GM18909 (cell line): ENCODE measurements around the gene UNC5A.
"Not testable (repeated sequence)": the region's sequence is repeated elsewhere in the genome, so short reads cannot be mapped to it uniquely, and the experiment has no call there.

ENCODE experiments used
- ATAC-seq: cut with Tn5 transposase; IDR thresholded peaks from one replicate; pipeline ENCODE4 v1.9.1; 2021; ENCODE audit warnings: mild to moderate bottlenecking; ENCODE audit not compliant: unreplicated experiment, poor library complexity

Gene UNC5A

DNA sequence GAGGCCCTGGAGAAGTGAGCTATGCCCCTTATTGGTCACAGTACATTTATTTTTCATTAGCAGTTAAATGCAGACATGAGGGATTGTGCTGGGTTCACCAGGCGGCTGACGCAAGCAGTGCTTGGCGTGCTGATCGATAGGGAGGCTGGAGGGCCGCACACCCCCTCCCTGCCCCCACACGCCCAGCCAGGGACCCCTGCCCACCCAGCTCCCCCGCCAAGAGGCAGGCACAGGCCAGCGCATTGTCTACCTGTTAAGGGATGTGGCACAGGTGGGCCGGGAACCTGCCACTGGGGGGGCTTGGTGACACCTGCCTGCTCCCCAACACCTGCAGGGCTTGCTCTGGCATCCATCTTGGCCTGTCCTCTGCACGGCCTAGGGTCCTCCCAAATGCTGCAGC, 49.6 kb downstream of the UNC5A start:
- ATAC-seq: no peak

DNA sequence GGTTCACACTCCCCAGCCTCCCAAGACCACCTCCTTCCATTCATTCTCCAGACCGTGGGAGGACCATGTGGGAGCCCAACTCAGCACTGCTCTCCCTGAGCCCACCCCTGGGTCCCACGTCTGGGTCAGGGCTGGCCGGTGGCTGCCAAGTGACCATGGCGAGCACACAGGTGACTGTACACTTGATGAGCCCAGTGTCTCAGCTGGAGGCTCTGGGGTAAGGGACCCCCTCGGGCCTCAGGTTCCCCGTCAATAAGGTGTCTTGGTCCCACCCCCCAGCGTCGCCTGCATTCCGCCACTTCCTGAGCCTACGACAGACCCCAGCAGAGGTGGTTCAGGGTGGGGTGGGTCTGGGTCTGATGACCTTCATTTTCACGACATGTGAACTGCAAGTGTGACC, 50.0 kb downstream of the UNC5A start:
- ATAC-seq: no peak

DNA sequence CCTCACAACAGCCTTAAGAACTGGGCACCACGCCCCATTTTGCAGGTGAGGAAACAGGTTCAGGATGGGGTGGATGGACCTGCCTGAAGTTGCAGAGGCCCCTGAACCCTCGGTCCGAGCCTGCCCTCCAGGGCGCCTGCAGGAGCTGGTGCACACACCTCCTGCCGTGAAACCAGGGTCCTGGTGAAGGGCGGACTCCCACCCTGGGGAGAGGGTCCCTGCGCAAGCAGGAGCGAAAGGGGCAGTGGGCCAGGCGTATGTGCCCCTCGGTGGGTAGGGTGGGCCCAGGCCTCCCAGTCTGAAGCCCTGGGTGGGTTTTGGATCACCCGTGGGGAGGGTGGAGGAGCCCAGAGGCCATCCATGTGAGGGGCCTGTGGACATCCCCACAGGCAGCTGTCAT, 50.9 kb downstream of the UNC5A start:
- ATAC-seq: no peak

DNA sequence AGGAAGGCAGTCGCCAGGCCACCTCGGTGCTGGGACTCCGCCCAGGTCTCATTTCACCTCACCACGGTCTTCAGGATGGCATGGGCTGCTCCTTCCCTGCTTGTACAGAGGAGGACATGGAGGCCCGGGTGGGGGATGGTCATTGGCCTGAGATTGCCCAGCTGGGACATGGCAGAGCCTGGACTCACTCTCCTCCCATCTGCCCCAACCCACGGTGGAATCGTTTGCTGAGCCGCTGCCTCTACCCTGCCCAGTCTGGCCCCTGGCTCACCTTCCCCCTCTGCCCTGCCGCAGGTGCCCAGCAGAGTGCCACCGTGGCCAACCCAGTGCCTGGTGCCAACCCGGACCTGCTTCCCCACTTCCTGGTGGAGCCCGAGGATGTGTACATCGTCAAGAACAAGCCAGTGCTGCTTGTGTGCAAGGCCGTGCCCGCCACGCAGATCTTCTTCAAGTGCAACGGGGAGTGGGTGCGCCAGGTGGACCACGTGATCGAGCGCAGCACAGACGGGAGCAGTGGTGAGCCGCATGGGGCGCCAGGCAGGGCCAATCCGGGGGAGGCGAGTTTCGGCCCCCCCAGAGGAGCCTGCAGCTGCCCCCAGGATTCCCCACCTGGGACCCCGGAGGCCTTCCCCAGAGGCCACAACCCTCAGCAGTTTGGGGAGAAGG, 52.1 kb downstream of the UNC5A start:
- no peak for ATAC-seq

DNA sequence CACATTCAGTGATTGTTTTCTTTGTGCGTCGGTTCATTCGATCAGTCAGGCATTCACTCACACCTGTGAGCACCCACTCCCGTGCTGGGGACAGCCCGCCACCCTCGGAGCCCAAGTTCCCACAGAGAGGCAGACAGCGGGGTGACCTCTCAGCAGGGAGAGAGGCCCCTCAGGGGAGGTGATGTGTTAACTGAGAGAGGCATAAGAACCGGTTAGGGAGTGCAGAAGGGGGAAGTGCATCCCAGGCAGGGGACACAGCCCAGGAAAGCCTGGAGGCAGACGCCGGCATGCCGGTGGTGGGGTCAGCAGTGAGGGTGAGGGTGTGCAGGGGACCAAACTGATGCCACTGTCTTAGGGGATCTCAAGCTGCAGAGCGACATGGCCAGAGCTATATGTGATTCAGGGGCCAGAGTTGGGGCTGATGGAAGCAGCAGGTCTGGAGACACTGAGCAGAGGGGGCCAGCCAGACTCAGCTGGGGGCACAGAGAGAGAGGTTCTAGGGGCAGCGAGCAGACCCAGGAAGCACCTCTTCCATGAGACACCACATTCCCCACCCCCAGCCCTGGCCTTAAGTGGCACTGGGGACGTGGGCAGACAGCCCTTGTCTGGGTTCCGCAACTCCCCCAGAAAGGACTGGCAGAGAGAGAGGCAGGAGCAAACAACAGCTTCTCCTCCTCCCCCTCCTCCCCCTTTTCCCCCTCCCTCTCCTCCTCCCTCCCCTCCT, 52.8 kb downstream of the UNC5A start:
- ATAC-seq: no peak

DNA sequence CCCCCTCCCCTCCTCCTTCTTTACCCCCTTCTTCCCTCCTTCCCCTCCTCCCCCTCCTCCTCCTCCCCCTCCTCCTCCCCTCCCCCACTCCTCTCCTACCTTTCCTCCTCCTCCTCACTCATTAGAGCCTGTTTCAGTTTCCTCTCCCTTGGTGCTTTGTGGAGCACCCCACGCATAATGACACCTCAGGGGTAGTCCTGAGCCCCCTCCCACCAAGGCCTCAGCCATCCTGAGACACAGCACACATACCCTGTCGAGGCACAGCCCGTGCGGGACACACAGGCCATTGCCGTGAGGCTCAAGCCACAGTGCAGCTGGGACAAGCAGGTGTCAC, 53.4 kb downstream of the UNC5A start:
- no peak for ATAC-seq

DNA sequence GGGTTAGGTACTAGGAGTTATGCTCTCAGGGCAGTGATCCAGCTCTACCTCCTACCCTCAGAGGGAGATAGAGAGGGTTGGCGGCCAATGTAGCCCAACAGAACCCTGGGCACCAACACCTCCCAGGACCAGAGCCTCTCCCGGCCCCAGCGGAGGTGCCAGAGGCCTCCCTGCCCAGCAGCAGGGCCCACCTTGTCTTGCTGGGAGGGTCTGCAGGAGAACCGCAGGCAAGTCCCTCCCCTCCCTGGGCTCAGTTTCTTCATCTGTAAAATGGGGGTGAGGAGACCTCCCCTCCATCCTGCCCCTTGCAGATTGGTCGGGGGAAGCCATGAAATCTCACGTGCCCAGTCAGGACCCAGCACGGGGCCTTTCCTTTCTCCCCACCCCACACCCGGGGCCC, 54.4 kb downstream of the UNC5A start:
- ATAC-seq: no peak

DNA sequence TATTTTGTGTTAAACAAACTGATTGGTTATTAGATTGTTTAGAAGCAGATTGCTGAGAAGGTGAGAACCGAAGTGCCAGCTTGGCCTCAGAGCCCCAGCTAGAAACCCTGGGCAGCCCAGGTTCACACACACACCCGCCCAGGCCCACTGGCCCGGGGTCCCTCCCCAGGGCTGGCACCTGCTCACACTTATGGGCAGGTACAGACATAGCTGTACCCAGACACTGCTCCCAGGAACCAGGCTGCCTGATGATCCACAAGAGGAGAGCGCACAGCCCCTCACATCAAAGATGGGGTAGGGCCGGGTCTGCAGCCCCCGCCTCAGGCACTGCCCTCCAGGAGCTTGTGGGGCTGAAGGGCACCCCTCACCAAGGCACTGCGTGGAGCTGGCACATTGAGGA, 55.6 kb downstream of the UNC5A start:
- ATAC-seq: no peak

DNA sequence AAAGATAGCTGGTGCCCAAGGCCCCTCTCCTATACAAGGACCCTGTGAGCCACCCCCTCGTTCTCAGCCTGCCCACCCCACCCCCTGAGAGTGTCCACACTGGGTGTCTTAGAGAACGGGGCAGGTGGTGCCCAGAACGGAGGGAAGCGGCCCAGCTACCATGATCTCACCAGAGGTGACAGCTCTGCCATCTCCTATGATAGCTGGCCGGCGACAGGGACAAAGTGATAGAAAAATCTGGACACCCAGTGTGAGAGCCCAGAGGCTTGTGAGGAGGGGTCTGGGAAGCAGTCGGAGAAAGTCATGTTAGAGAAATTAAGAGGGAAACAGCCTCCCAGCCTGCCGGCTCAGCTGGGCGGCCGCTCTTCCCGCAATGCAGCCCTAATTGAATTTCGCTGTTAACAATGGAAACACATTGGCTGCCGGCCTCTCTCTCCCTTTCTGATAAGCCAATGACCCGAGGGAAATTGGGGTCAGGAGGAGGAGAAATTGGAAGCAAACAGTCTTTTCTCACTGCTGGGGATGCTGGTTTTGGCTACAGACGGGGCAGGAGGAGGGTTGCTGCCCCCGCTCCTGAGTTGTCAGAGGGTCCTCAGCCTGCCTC, 56.5 kb downstream of the UNC5A start:
- ATAC-seq: no peak

DNA sequence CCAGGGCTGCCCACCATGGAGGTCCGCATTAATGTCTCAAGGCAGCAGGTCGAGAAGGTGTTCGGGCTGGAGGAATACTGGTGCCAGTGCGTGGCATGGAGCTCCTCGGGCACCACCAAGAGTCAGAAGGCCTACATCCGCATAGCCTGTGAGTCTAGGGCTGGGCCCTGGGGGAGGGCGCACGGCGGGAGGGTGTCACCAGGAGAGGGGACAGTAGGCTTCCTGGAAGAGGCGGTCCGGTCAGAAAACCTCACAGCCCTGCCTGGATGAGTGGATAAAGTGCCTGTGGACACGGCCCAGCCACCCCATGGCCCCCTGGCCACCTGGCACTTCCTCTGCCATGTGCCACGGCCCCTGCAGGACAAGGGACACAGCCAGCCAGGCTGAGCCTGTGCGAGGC, 57.8 kb downstream of the UNC5A start:
- no peak for ATAC-seq

DNA sequence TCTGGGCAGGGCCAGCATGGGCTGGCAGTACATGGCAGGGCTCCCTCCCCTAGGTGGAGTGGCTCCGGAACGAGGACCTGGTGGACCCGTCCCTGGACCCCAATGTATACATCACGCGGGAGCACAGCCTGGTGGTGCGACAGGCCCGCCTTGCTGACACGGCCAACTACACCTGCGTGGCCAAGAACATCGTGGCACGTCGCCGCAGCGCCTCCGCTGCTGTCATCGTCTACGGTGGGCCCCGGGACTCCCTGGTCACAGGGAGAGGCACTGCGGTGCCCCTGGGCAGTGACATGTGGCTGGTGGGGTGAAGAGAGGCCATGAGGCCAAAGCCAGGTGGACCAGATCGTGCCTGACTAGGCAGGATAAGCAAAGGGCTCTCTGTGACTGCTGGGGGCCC, 58.4 kb downstream of the UNC5A start:
- ATAC-seq: no peak

DNA sequence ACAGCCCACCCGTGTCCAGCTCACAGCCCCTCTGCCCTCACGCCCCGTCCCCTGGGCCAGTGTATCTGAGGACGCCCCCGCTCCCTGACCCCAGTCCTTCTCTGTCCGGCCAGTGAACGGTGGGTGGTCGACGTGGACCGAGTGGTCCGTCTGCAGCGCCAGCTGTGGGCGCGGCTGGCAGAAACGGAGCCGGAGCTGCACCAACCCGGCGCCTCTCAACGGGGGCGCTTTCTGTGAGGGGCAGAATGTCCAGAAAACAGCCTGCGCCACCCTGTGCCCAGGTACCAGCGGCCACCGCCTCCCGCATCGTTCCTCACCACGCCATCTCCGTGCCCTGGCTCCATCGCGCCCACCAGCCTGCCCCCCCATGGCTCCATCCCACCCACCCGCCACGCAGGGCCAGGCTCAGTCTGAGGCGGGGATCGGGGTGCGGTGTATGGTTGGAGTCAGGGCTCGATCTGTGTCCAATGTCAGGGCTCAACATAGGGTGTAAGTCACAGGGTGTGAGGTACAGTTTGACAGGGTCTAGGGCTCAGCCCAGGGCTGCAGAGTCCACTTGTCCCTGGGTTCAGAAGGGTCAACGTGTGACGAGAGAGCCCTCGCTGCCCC, 59.2 kb downstream of the UNC5A start:
- no peak for ATAC-seq

DNA sequence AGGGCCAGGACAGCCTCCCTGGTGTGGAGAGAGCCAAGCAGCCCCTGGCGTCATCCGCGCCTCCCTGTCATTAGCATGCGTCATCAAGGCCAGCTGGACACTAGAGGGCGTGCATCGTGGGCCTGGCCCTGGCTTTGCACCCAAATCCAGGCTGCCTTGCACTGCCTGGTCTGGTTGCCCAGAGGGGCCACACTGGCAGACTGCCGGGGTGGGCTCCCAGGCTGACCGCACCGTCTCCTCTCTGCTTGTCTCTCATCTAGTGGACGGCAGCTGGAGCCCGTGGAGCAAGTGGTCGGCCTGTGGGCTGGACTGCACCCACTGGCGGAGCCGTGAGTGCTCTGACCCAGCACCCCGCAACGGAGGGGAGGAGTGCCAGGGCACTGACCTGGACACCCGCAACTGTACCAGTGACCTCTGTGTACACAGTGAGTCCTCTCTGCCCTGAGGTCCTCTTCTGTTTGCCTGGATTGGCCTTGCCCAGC, 59.8 kb downstream of the UNC5A start:
- ATAC-seq: no peak

DNA sequence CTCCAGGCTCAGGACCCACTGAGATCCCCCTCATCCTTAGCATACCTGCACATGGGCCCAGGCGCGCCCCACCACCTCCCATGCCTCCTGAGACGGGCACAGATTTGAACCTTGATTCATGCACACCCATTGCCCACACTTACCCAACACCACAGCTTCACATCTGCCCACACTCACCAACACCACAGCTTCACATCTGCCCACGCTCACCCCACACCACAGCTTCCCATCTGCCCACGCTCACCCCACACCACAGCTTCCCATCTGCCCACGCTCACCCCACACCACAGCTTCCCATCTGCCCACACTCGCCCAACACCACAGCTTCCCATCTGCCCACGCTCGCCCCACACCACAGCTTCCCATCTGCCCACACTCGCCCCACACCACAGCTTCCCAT, 60.3 kb downstream of the UNC5A start:
- ATAC-seq: not testable (repeated sequence)

DNA sequence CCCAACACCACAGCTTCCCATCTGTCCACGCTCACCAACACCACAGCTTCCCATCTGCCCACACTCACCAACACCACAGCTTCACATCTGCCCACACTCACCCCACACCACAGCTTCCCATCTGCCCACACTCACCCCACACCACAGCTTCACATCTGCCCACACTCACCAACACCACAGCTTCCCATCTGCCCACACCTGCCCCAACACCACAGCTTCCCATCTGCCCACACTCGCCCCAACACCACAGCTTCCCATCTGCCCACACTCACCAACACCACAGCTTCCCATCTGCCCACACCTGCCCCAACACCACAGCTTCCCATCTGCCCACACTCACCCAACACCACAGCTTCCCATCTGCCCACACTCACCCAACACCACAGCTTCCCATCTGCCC, 62.2 kb downstream of the UNC5A start:
- not testable (repeated sequence) for ATAC-seq

DNA sequence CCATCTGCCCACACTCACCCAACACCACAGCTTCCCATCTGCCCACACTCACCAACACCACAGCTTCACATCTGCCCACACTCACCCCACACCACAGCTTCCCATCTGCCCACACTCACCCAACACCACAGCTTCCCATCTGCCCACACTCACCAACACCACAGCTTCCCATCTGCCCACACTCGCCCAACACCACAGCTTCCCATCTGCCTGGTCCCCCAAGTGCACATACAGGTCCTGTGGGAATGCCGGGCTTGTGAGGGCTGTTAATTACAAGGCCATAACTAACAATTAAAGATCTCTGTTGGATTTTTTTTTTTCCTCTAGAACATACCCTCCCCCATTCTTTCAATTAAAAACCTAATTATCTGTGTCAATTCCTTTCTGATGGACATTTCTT, 62.7 kb downstream of the UNC5A start:
- ATAC-seq: not testable (repeated sequence)

DNA sequence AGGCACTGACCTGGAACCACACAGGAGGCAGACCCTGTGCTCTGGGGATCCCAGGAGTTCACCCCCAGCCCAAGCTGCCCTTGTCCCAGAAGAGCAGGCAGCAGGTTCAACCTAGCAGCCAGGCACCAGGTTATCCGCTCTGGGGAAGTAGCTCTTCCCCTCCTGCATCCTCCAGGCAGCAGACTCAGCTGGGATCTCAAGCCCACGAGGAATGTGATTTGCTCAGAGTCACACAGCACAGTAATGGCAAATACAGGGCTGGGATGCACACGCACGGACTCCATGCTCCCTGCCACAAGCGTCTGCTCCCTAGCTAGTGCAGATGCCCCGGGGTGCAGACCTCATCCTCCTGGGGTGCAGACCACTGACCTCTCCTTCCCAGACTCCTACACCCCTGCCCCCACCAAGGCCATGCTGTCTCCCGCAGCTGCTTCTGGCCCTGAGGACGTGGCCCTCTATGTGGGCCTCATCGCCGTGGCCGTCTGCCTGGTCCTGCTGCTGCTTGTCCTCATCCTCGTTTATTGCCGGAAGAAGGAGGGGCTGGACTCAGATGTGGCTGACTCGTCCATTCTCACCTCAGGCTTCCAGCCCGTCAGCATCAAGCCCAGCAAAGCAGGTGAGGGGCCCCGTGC, 63.3 kb downstream of the UNC5A start:
- no peak for ATAC-seq

DNA sequence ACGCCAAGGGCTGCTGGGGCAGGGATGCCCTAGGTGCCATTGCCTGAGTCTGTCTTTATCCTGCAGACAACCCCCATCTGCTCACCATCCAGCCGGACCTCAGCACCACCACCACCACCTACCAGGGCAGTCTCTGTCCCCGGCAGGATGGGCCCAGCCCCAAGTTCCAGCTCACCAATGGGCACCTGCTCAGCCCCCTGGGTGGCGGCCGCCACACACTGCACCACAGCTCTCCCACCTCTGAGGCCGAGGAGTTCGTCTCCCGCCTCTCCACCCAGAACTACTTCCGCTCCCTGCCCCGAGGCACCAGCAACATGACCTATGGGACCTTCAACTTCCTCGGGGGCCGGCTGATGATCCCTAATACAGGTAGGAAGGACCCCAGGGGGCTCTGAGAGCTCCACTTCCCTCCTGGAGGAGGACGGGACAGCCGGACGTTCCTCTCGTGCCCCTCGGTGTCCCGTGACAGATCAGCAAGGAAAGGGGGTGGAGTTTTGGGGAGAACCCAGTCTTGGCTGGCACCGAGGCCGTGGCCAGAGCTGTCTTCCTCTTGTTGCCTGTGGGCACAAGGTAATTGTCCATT, 63.9 kb downstream of the UNC5A start:
- ATAC-seq: no peak

DNA sequence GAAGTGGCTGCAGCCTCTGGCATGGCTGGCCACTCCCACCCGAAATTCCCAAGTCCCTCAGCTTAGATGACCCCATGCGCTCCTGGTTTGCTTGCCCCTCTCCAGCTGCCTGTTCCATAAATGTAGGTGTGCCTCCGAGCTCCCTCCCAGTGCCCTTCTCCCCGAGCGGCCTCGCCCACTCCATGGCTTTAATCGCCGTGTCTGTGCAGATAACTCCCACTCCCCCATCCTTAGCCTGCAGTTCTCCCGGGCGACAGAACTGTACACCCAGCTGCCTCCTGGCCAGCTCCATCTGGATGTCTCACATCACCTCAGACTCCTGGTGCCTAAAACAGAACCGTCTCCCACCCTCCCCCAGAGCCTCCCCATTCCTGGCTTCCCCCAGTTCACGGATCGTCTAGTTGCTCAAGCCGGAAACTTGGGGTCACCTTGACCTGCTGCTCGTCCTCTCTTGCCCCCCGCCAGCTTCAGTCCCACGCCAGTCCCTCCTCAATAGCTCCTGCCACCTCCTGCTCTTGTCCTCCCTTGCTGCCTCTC, 64.7 kb downstream of the UNC5A start:
- no peak for ATAC-seq

DNA sequence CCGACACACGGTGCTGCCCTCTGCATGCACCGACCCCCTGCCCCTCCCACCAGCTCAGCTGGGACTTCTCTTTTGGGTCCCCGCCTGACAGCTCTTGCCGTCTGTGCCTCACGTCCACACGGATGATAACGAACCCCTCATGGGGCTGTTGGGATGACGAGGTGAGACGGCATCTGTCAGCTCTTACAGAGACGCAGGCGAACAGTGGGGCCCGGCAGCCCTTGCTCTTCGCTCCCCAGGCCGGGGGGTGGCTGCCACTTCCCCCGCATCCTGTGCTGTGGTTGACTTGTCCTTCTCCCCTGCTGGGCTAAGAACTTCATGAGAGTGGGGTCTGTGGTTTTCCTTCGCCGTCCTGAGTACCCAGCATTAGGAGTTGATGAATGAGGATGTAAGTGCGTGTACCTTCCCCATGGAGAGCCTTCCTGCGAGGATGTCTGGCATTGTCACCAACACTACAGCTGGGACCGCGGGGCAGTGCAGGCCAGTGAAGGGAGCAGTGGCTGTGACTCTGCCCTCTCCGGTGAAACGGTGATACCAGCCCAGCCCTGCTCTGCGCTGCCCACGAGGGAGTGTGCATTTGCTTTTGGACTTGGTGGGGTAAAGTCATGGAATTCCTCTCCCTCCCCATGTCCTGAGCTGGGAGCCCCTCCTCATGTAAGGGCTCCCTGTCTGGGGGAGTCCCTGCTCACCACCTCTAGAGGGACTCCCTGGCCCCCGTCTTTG, 65.6 kb downstream of the UNC5A start:
- no peak for ATAC-seq
